Measurements from ENCODE around the gene CTPS1. TPM values are rescaled to one million over a fixed set of nuclear protein-coding genes. Genes with fewer than 3 reads are reported as not detected.

CTPS1 gene
- total RNA-seq, 1 donor = 19.2 TPM

DNA sequence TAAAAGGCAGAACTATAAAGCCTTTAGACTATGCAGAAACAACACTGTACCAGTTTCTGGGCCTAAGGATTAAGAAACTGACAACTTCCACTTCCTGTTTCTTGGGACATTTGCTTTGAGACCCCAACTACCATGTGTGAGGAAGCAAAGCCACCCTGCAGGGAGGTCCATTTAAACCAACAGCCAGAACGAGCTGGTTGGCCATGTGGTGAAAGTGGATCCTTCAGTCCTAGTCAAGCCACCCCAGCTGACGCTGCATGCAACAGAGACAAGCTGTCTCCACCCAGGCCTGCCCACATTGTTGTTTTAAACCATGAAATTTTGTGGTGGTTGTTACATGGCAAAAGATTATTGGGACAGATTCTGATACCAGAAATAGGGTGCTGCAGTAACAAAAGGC is 73.8 kb downstream of the CTPS1 start:
- Histone ChIP-seq H3K4me1 (ENCODE audit: insufficient read depth, low read length) (peaks cover 4% of the 10 kb centered on the region), H3K36me3 (ENCODE audit: insufficient read depth, low read length) (peaks cover 10% of the 10 kb centered on the region), H2AFZ (ENCODE audit: low read length) (no peak overlapping the region), H3K4me3 (ENCODE audit: insufficient read depth, low read length) (no peak overlapping the region), H4K20me1 (ENCODE audit: insufficient read depth, low read length) (no peaks in the 10 kb centered on the region), H3K9me3 (ENCODE audit: low read depth, low read length) (no peaks in the 10 kb centered on the region), H3K27me3 (ENCODE audit: insufficient read depth, low read length) (no peaks in the 10 kb centered on the region), H3K27ac (ENCODE audit: low read depth, low read length) (peak overlapping the region; percentile 36), H3K79me2 (ENCODE audit: insufficient read depth, low read length) (no peaks in the 10 kb centered on the region), H3K4me2 (ENCODE audit: insufficient read depth, low read length) (no peak overlapping the region)
- no peak for DNase-seq (ENCODE audit: insufficient read length, low spot score, missing footprints)
- TF ChIP-seq, protein P1, sequence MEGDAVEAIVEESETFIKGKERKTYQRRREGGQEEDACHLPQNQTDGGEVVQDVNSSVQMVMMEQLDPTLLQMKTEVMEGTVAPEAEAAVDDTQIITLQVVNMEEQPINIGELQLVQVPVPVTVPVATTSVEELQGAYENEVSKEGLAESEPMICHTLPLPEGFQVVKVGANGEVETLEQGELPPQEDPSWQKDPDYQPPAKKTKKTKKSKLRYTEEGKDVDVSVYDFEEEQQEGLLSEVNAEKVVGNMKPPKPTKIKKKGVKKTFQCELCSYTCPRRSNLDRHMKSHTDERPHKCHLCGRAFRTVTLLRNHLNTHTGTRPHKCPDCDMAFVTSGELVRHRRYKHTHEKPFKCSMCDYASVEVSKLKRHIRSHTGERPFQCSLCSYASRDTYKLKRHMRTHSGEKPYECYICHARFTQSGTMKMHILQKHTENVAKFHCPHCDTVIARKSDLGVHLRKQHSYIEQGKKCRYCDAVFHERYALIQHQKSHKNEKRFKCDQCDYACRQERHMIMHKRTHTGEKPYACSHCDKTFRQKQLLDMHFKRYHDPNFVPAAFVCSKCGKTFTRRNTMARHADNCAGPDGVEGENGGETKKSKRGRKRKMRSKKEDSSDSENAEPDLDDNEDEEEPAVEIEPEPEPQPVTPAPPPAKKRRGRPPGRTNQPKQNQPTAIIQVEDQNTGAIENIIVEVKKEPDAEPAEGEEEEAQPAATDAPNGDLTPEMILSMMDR (IDR thresholded peaks at IDR 0.05; ENCODE audit: extremely low read depth, low read depth, low read length) = no peak

DNA sequence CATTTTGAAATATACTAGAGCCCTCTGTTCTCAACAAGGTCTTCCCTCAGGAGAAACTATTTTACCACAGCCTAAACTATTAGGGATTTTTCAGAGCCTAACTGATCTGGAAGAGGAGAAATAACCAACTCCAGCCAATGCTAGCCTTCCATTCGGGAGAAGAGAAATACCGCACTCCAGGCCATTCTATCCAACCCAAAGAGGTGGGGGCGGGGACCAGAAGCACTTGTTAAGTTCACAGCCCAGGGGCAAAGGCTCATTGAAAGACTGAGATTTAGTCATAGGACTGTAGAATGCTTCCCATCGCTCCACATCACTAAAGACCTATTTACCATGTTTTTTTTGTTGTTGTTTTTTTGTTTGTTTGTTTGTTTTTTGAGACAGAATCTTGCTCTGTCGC is 77.4 kb downstream of the CTPS1 start:
- Histone ChIP-seq H3K4me1 (ENCODE audit: insufficient read depth, low read length) (no peaks in the 10 kb centered on the region), H3K9me3 (ENCODE audit: low read depth, low read length) (no peaks in the 10 kb centered on the region), H2AFZ (ENCODE audit: low read length) (no peak overlapping the region), H3K27ac (ENCODE audit: low read depth, low read length) (no peak overlapping the region), H3K36me3 (ENCODE audit: insufficient read depth, low read length) (no peaks in the 10 kb centered on the region), H3K79me2 (ENCODE audit: insufficient read depth, low read length) (no peaks in the 10 kb centered on the region), H3K4me3 (ENCODE audit: insufficient read depth, low read length) (no peak overlapping the region), H4K20me1 (ENCODE audit: insufficient read depth, low read length) (no peaks in the 10 kb centered on the region), H3K4me2 (ENCODE audit: insufficient read depth, low read length) (no peak overlapping the region), H3K27me3 (ENCODE audit: insufficient read depth, low read length) (no peaks in the 10 kb centered on the region)
- TF ChIP-seq, protein P1 (IDR thresholded peaks at IDR 0.05; ENCODE audit: extremely low read depth, low read depth, low read length) = no peak
- no peak for DNase-seq (ENCODE audit: insufficient read length, low spot score, missing footprints)

Small RNA genes within 50 kb of the gene (small RNA-seq; reads per million reads assigned to genes)
- not detected for gene UBE2V1P8

Other genes starting within 250 kb of the CTPS1 start
- not detected in 2 replicates for gene KCNQ4, start 195.9 kb upstream of the CTPS1 start, total RNA-seq
- gene CITED4, start 117.3 kb upstream of the CTPS1 start, total RNA-seq = 1.2 and 3.3 TPM in 2 replicates
- gene SLFNL1, start 42.0 kb downstream of the CTPS1 start, total RNA-seq = 0.59 and 0.72 TPM in 2 replicates

All from osteoblast (primary cell).